ENCODE data around the gene SPANXN4. TPM values are rescaled to one million over a fixed set of nuclear protein-coding genes. Genes with fewer than 3 reads are reported as not detected.

The SPANXN4 gene
- total RNA-seq, 1 donor from 2014 or later, result not detected

- no peak for TF ChIP-seq CTCF (conservative IDR thresholded peaks at IDR 0.05)
- H3K27me3 Mint-ChIP-seq (ENCODE audit: low read depth), result no peaks in the 10 kb centered on the region
- H3K27ac Mint-ChIP-seq (ENCODE audit: unreplicated experiment), result no peak overlapping the region
- no peaks in the 10 kb centered on the region for H3K36me3 Mint-ChIP-seq (ENCODE audit: low read depth)
- H3K9me3 Mint-ChIP-seq, result peaks cover 21% of the 10 kb centered on the region
- DNase-seq (ENCODE audit: low read depth, low spot score), result no peak
- H3K4me3 Mint-ChIP-seq, result no peak overlapping the region
- H3K4me1 Mint-ChIP-seq, result no peaks in the 10 kb centered on the region
Observed at GRCh38 chrX:142998447-142999198, 27.1 kb upstream of the SPANXN4 start.

- H3K27ac Mint-ChIP-seq (ENCODE audit: unreplicated experiment), result no peak overlapping the region
- TF ChIP-seq CTCF (conservative IDR thresholded peaks at IDR 0.05), result no peak
- no peak for DNase-seq (ENCODE audit: low read depth, low spot score)
- H3K36me3 Mint-ChIP-seq (ENCODE audit: low read depth), result no peaks in the 10 kb centered on the region
- no peaks in the 10 kb centered on the region for H3K27me3 Mint-ChIP-seq (ENCODE audit: low read depth)
- no peaks in the 10 kb centered on the region for H3K4me1 Mint-ChIP-seq
- peaks cover 18% of the 10 kb centered on the region for H3K9me3 Mint-ChIP-seq
- no peak overlapping the region for H3K4me3 Mint-ChIP-seq
Observed at GRCh38 chrX:142999199-142999701, 26.5 kb upstream of the SPANXN4 start.

- Mint-ChIP-seq H3K9me3 (peaks cover 8% of the 10 kb centered on the region), H3K27ac (ENCODE audit: unreplicated experiment) (no peak overlapping the region), H3K4me1 (no peaks in the 10 kb centered on the region), H3K4me3 (no peak overlapping the region), H3K27me3 (ENCODE audit: low read depth) (no peaks in the 10 kb centered on the region), H3K36me3 (ENCODE audit: low read depth) (no peaks in the 10 kb centered on the region)
- DNase-seq (ENCODE audit: low read depth, low spot score), result no peak
- TF ChIP-seq CTCF (conservative IDR thresholded peaks at IDR 0.05), result no peak
Observed at GRCh38 chrX:143002206-143002605, 23.5 kb upstream of the SPANXN4 start.

GRCh38 chrX:143017272-143017671, 8.5 kb upstream of the SPANXN4 start:
- peaks cover 8% of the 10 kb centered on the region for H3K9me3 Mint-ChIP-seq
- H3K36me3 Mint-ChIP-seq (ENCODE audit: low read depth), result peaks cover 3% of the 10 kb centered on the region
- no peak overlapping the region for H3K4me3 Mint-ChIP-seq

GRCh38 chrX:143027275-143027674, 1.5 kb downstream of the SPANXN4 start:
- H3K36me3 Mint-ChIP-seq (ENCODE audit: low read depth), result no peaks in the 10 kb centered on the region
- H3K27ac Mint-ChIP-seq (ENCODE audit: unreplicated experiment), result no peak overlapping the region
- peaks cover 16% of the 10 kb centered on the region for H3K9me3 Mint-ChIP-seq
- H3K4me3 Mint-ChIP-seq, result no peak overlapping the region
- DNase-seq (ENCODE audit: low read depth, low spot score), result no peak
- TF ChIP-seq CTCF (conservative IDR thresholded peaks at IDR 0.05), result no peak
- H3K27me3 Mint-ChIP-seq (ENCODE audit: low read depth), result no peaks in the 10 kb centered on the region
- H3K4me1 Mint-ChIP-seq, result no peaks in the 10 kb centered on the region

More at GRCh38 chrX:143017272-143017671, 8.5 kb upstream of the SPANXN4 start:
- TF ChIP-seq CTCF (conservative IDR thresholded peaks at IDR 0.05), result no peak
- no peaks in the 10 kb centered on the region for H3K27me3 Mint-ChIP-seq (ENCODE audit: low read depth)
- H3K4me1 Mint-ChIP-seq, result no peaks in the 10 kb centered on the region
- DNase-seq (ENCODE audit: low read depth, low spot score), result no peak
- H3K27ac Mint-ChIP-seq (ENCODE audit: unreplicated experiment), result no peak overlapping the region
